HG02981 (cell line): ENCODE results near the gene ADAM22.

ENCODE experiments used
- ATAC-seq: cut with Tn5 transposase; IDR thresholded peaks from one replicate; pipeline ENCODE4 v1.9.1; 2021; ENCODE audit warnings: mild to moderate bottlenecking, moderate library complexity; ENCODE audit not compliant: unreplicated experiment

ADAM22 gene

GRCh38 chr7:88102675-88103074, 168.6 kb downstream of the ADAM22 start:
- ATAC-seq, result no peak

- no peak for ATAC-seq
These were observed 170.7 kb downstream of the ADAM22 start for GRCh38 chr7:88104732-88105131.

- no peak for ATAC-seq
These were observed 171.2 kb downstream of the ADAM22 start for GRCh38 chr7:88105231-88105630.

- ATAC-seq, result no peak
These were observed 172.4 kb downstream of the ADAM22 start for GRCh38 chr7:88106434-88106833.

GRCh38 chr7:88109612-88110011, 175.6 kb downstream of the ADAM22 start:
- ATAC-seq, result no peak

- peak; percentile 67 for ATAC-seq
These were observed 177.2 kb downstream of the ADAM22 start for GRCh38 chr7:88111140-88111743.

GRCh38 chr7:88111954-88112471, 178.0 kb downstream of the ADAM22 start:
- no peak for ATAC-seq

GRCh38 chr7:88115258-88115796, 181.3 kb downstream of the ADAM22 start:
- no peak for ATAC-seq

- ATAC-seq, result no peak
These were observed 181.8 kb downstream of the ADAM22 start for GRCh38 chr7:88115816-88116215.

- no peak for ATAC-seq
These were observed 182.3 kb downstream of the ADAM22 start for GRCh38 chr7:88116235-88116795.

- no peak for ATAC-seq
These were observed 183.3 kb downstream of the ADAM22 start for GRCh38 chr7:88117325-88117724.

GRCh38 chr7:88121335-88121734, 187.3 kb downstream of the ADAM22 start:
- no peak for ATAC-seq

GRCh38 chr7:88127637-88128290, 193.7 kb downstream of the ADAM22 start:
- ATAC-seq, result no peak

GRCh38 chr7:88132725-88133124, 198.7 kb downstream of the ADAM22 start:
- ATAC-seq, result peak; percentile 73

- ATAC-seq, result no peak
These were observed 206.9 kb downstream of the ADAM22 start for GRCh38 chr7:88140947-88141346.

GRCh38 chr7:88141479-88141878, 207.4 kb downstream of the ADAM22 start:
- ATAC-seq, result no peak

- no peak for ATAC-seq
These were observed 207.9 kb downstream of the ADAM22 start for GRCh38 chr7:88141953-88142352.

- ATAC-seq, result no peak
These were observed 212.6 kb downstream of the ADAM22 start for GRCh38 chr7:88146616-88147015.

GRCh38 chr7:88147341-88147740, 213.3 kb downstream of the ADAM22 start:
- no peak for ATAC-seq

GRCh38 chr7:88147949-88148348, 213.9 kb downstream of the ADAM22 start:
- no peak for ATAC-seq

- no peak for ATAC-seq
These were observed 216.0 kb downstream of the ADAM22 start for GRCh38 chr7:88150033-88150432.
